ENCODE data around the gene PXYLP1.

DNA sequence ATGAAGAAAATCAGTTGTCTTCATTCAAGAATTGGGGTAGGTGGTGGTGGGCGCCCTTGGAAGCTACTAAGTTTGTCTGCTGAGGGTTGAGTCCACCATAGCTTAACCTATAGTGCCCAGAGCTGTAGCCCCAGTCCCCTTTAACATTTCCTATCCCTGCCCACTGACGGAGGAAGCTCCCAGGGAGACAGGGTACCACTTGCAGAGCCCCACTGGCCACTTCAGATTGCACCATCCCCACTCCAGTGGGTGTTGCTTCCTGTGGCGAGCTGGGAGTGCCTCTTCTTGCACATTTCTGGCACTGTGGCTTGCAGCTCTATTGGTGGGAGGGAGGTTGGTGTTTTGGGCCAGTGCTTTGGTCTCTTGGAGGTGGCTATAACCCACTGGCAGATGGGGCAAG is 2.7 kb downstream of the PXYLP1 start:
- TF ChIP-seq, protein P1, sequence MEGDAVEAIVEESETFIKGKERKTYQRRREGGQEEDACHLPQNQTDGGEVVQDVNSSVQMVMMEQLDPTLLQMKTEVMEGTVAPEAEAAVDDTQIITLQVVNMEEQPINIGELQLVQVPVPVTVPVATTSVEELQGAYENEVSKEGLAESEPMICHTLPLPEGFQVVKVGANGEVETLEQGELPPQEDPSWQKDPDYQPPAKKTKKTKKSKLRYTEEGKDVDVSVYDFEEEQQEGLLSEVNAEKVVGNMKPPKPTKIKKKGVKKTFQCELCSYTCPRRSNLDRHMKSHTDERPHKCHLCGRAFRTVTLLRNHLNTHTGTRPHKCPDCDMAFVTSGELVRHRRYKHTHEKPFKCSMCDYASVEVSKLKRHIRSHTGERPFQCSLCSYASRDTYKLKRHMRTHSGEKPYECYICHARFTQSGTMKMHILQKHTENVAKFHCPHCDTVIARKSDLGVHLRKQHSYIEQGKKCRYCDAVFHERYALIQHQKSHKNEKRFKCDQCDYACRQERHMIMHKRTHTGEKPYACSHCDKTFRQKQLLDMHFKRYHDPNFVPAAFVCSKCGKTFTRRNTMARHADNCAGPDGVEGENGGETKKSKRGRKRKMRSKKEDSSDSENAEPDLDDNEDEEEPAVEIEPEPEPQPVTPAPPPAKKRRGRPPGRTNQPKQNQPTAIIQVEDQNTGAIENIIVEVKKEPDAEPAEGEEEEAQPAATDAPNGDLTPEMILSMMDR (IDR thresholded peaks at IDR 0.05; ENCODE audit: insufficient read depth, low read depth, low read length): no peak
- TF ChIP-seq EZH2 (IDR thresholded peaks at IDR 0.05; ENCODE audit: insufficient read depth, low read length): no peak

Data from astrocyte (in vitro differentiated cells and primary cell).